Amniotic stem cell (primary cell): ENCODE data around the gene CCR9.

Experiments used
- DNase-seq: peaks from one replicate; lab custom pipeline; 2025; lab: John Stamatoyannopoulos, UW

Gene CCR9

GRCh38 chr3:45872569-45872968 is 13.8 kb upstream of the CCR9 start:
- no peak for DNase-seq

- DNase-seq: no peak
These were observed 13.3 kb upstream of the CCR9 start for GRCh38 chr3:45873036-45873435.

GRCh38 chr3:45873638-45874037 is 12.7 kb upstream of the CCR9 start:
- DNase-seq: no peak

GRCh38 chr3:45874677-45875346 is 11.5 kb upstream of the CCR9 start:
- DNase-seq: no peak

GRCh38 chr3:45878124-45878523 is 8.2 kb upstream of the CCR9 start:
- no peak for DNase-seq

DNA sequence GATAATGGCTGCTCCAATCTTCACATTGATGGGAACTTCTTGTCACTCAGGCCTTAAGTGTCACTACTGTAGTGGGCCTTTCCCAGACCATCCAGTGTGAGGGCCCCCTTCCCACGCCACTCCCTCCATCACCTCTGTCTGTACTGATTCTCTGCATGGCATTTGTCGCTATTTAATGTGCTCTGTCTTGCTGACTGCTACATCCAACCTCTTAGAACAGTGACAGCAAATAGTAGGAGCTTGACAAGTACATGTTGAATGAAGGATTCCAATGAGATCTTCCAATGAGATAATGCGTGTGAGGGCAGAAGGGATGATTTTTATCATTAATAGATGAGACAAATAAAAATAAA is 5.6 kb upstream of the CCR9 start:
- DNase-seq: no peak

DNA sequence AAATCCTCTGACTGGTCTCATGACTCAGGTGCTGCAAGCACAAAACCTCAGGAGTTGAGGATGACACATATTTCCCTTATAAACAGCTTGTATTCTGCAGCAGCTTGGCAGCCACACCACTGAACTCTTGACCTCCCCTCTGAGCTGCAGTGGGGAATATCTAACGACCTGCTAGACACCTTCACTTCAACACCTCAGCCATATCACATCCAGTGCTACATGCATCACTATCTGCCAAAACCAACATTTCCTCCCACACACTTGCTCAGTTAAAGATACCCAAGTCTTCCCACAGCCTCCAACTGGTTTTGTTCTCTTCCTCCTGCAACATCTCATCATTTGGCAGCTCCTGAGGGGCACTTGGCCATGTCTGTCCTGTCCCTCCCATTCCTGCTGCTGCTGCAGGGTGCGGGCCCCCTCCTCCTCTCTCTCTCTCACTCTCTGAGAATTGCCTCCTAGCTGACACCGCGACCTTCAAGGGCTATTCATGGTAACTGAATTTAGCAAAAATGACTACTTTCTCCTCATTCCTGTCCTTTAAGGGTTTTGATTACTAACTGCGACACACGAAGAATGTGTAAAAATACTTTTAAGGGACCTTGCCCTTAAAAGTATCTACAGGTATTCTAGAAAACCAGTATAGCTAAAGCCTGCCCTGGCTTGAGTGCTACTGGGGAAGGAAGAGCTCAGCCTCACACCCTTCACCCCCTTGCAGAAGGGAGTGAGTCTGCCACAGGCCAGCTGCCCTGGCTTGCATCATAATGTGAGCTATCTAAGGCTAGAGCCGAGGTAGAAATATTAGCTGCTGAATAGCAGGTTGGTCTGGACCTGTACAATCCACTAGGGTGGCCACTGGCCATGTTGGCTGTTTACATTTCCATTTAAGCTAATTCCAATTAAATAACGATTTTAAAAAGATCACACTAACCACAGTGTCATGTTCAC is 5.0 kb upstream of the CCR9 start:
- DNase-seq: no peak

GRCh38 chr3:45884368-45885201 is 1.8 kb upstream of the CCR9 start:
- DNase-seq: no peak

DNA sequence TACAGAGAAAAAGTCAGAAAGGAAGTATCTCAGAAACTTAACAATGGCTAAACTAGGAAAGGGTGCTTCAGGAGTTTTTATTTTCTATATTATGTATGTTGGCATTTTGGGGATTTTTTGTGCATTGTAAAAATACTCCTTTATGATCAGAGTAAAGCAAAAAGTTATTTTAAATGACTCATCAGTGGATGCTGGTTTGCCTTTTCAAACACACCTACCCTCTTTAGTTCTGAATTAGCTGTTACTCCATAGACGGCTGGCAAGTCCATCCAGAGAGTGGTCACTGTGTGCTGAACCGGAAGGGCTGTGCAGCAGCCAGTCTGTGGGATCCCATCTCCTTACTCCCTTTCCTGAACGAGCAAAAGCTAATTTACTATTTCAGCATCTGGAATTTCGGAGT is 942 bp downstream of the CCR9 start:
- no peak for DNase-seq

DNA sequence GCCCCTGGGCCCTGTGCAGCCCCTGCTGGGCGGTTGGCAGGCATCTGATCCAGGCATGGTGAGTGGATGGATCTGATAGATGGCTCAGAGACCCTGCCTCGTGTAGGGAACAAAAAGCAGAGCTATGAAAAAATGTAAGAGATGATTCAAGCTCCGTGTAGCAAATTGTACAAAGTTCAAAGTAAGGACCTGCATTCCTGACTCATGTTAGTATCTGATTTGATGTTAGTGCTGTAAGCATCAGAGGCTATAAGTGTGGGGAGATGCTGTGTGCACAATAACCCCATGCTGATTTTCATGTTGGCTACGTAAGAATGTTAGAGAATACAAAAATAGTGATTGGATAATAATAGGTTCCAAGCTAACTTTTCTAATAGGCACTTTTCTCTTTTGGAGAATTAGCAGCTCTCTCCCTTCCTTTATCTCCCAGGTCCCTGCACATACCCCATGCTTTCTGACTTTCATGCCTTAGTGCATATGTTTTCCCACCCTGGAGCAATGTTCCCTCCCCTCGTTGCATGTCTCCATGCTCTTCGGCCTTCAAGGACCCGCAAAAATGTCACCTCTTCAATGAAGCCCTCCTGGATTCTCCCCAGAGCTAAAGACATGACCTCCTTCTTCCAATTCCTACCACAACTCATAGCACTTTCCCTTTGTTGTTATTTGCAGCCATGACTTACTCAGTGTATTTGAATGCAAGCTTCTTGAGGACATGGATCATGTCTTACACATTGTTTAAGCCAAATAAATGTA is 1.6 kb downstream of the CCR9 start:
- no peak for DNase-seq

DNA sequence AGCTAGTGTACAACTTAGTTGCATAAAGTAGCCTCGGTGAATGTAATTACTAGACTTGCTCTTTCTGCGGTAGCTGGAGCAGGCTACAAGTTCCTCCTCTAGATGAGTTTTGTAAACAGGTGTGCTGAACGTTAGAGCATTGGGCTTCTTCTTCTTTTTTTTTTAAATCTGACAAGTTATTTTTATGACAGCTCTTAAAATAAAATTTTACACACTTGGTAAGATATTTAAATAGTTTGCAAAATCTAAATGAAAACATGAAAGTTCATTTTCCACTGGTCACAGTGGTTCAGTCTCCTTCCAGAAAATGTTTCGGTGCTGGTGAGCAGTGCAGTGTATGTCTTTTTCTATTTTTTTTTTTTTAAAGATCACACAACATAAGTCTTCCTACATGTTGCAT is 3.0 kb downstream of the CCR9 start:
- no peak for DNase-seq

DNA sequence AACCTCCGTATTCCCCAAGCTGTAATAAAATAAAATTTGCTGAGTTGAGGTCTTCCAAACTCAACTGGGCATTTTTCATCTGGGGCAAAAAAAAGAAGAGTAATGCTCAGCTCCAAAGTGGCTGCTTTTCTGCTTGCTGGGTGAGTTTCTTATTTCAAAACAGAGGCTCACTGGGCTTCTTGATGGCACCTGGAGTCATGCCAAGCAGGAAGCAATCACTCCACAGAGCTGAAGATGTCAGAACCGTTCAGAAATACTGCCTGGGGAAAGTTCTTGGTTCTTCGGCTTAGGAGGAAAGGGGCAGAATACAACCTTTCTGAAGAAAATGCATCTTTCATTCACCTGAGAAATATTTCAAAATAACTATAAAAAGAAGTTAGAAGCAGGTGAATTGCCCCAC is 4.1 kb downstream of the CCR9 start:
- no peak for DNase-seq

DNA sequence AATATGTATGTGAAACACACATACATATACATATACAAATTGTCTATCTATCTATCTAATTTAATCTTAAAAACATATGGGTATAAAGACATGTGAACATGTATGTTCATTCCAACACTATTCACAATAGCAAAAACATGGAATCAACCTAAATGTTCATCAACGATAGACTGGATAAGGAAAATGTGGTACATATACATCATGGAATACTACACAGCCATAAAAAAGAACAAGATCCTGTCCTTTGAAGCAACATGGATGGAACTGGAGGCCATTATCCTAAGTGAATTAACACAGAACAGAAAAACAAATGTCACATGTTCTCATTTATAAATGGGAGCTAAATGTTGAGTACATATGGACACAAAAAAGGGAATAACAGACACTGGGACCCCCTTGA is 5.8 kb downstream of the CCR9 start:
- DNase-seq: no peak

DNA sequence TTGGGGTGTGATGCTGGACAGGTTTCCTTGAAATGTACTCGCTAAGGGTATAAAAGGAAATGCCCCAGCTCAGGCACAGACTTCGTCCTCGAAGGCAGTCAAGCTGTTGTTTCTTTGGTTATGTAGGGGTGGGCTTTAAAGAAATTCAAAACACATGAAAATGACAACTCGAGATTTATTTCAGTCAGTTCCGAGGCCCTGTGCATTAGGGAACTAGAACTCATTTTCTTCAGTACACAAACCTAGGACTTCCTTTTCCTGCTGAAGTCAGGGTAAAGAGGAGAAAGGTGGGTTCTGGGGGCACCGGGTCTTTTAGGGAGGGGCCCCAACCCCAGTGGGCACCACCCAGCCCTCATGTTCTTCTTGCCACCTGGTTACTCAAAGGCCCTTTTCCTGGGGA is 7.7 kb downstream of the CCR9 start:
- DNase-seq: no peak

DNA sequence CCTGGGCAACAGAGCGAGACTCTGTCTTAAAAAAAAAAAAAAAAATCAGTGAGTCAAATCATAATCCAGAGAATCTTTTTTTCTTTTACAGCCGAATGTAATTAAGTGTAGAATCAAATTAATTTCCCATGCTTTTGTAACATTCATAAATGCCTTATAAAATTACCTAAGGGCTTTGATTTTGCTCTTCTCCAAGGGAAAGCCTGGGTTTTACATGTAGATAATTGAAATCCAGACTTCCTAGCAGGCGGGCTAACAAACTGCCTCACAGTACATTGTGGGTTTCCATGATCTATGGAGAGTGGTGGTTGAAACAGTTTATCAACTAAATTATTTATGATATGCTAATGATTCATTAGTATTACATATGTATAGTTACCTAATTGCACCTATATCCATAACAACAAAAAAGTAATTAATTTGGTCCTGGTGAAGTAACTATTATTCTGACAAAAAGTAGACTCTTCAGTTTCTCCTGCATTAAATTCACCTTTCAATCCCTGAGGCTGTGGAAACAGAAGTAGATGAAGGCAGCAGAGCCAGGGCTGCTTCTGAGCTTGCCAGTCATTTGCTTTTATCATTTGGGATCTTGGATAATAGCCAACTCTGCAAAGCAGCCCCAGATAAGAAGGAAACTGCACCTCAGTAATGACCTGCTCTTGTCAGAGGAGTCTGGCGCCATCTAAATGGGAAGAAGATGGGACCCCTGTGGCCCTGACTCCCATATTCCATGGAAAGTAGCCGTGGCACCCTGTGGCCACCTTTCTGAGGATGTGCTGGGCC is 9.5 kb downstream of the CCR9 start:
- no peak for DNase-seq

GRCh38 chr3:45896956-45897355 is 10.6 kb downstream of the CCR9 start:
- no peak for DNase-seq

DNA sequence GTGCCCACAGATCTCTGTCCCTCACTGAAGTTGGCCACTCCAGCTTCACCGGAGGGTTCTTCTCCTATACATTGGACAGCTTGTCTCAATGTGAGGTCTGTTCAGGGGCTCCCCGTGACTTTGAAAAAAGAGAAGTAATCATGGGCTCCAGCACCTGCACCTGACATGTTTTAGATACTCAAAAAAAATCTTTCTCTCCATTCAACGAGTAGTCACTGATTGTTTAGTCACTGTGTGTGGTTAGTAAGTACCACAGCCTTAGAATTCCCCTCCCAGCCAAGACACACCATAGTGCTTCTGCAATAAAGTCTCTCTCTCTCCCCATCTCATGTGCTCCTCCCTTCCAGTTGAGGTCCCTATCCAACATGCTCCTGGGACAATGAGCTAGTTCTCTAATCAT is 18.6 kb downstream of the CCR9 start:
- no peak for DNase-seq

- DNase-seq: no peak
These were observed 19.4 kb downstream of the CCR9 start for GRCh38 chr3:45905755-45906154.

DNA sequence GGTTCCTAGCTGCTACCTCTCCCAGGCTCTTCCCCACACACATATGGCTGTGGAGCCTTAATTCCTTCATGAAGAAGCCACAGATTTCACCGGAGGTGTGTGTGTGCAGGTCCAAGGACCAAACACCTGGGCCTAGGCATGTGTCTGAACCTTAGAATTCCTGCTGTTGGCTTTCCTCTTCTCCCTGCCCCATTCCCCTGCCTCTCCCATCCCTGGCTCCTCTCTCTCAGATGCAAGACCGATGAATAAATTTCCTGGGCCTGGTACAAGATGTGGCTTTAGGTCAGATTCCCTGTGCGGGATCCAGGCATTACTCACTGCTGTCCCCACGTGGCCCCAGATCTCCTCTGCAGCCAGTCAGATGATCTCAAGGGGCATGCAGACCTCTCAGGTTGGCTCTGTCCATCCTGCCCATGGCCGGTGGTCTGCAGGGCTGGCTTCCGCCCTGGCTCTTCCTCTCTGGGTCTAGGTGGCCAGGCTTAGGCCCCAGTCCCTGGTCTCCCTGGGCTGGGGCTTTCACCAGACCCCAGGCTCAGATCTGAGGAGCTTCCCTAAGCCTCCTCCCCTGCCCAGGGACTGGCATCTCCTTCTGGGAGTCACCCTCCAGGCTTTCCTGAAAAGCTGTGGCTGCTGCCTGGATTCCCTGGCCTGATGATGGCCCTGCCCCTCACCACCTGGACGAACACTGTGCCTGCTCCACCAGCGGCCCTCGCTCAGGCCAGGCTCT is 20.5 kb downstream of the CCR9 start:
- DNase-seq: no peak
